WTC11 (cell line): ENCODE results near the gene CERS1. TPM values are rescaled to one million over a fixed set of nuclear protein-coding genes. Genes with fewer than 3 reads are reported as not detected.

ENCODE experiments used
- ATAC-seq: fragments of 200-7000 bp; cut with Tn5 transposase; 2 replicates; pipeline ENCODE4 v1.10.0; 2021; ENCODE audit warnings: mild to moderate bottlenecking, moderate library complexity
- CTCF ChIA-PET: fragments of 300-600 bp; sonication (Branson Sonifier 250); formaldehyde crosslinking; loops from one replicate; lab custom pipeline; 2021; ENCODE audit warnings: antibody characterized with exemption; lab: Charles Lee
- POLR2A ChIA-PET: fragments of 350-600 bp; sonication (Branson Sonifier 250); formaldehyde crosslinking; loops from one replicate; lab custom pipeline; 2021; ENCODE audit warnings: antibody characterized with exemption; lab: Charles Lee
- DNase-seq: peaks from one replicate; pipeline ENCODE4 v3.0.0; 2021; ENCODE audit warnings: low spot score
- H3K27ac Mint-ChIP-seq: 2 replicates; pipeline ENCODE4 v1.8.0; 2021; ENCODE audit warnings: mixed read lengths
- H3K27me3 Mint-ChIP-seq: 2 replicates; pipeline ENCODE4 v1.8.0; 2021; ENCODE audit warnings: low read depth, mild to moderate bottlenecking, moderate library complexity, mixed read lengths
- H3K36me3 Mint-ChIP-seq: 2 replicates; pipeline ENCODE4 v1.8.0; 2021; ENCODE audit warnings: mixed read lengths
- H3K4me1 Mint-ChIP-seq: 2 replicates; pipeline ENCODE4 v1.8.0; 2022; ENCODE audit warnings: mixed read lengths
- H3K4me3 Mint-ChIP-seq: 2 replicates; pipeline ENCODE4 v1.8.0; 2021; ENCODE audit warnings: mild to moderate bottlenecking, moderate library complexity, mixed read lengths
- H3K9me3 Mint-ChIP-seq: 2 replicates; pipeline ENCODE4 v1.8.0; 2021; ENCODE audit warnings: mixed read lengths
- CREB1 ChIP-seq: sonication (generic); formaldehyde crosslinking; IDR thresholded peaks from 2 replicates; pipeline ENCODE4 v1.8.0; 2023; ENCODE audit warnings: mild to moderate bottlenecking, missing genetic modification reagents
- CREM ChIP-seq: sonication (generic); formaldehyde crosslinking; IDR thresholded peaks from 2 replicates; pipeline ENCODE4 v1.8.1; 2022; ENCODE audit warnings: mild to moderate bottlenecking, missing genetic modification reagents, moderate library complexity
- E2F5 ChIP-seq: sonication (generic); formaldehyde crosslinking; IDR thresholded peaks from 2 replicates; pipeline ENCODE4 v1.8.1; 2022; ENCODE audit warnings: mild to moderate bottlenecking, moderate library complexity, missing genetic modification reagents
- ERG ChIP-seq: fragments of 250-450 bp; sonication (Bioruptor Pico); IDR thresholded peaks from 2 replicates; pipeline ENCODE4 v1.8.0; 2021; ENCODE audit warnings: mild to moderate bottlenecking
- ESRRA ChIP-seq: sonication (generic); formaldehyde crosslinking; IDR thresholded peaks from 2 replicates; pipeline ENCODE4 v1.8.1; 2022; ENCODE audit warnings: mild to moderate bottlenecking, missing genetic modification reagents, borderline replicate concordance
- FOXK1 ChIP-seq: sonication (generic); formaldehyde crosslinking; IDR thresholded peaks from 2 replicates; pipeline ENCODE4 v1.8.0; 2022; ENCODE audit warnings: mild to moderate bottlenecking, moderate library complexity, missing genetic modification reagents
- GABPB1 ChIP-seq: sonication (generic); formaldehyde crosslinking; IDR thresholded peaks from 2 replicates; pipeline ENCODE4 v1.8.1; 2023; ENCODE audit warnings: mild to moderate bottlenecking, missing genetic modification reagents
- GRHL2 ChIP-seq: fragments of 250-450 bp; sonication (Bioruptor Pico); IDR thresholded peaks from 2 replicates; pipeline ENCODE4 v1.8.0; 2022; ENCODE audit warnings: mild to moderate bottlenecking, moderate library complexity; ENCODE audit not compliant: insufficient replicate concordance, severe bottlenecking
- HMGXB4 ChIP-seq: sonication (generic); formaldehyde crosslinking; IDR thresholded peaks from 2 replicates; pipeline ENCODE4 v1.8.1; 2023; ENCODE audit warnings: mild to moderate bottlenecking, moderate library complexity, missing genetic modification reagents
- MAX ChIP-seq: sonication (generic); formaldehyde crosslinking; IDR thresholded peaks from 2 replicates; pipeline ENCODE4 v1.8.0; 2022; ENCODE audit warnings: mild to moderate bottlenecking, missing genetic modification reagents
- NR3C1 ChIP-seq: sonication (generic); formaldehyde crosslinking; conservative IDR thresholded peaks from 2 replicates; pipeline ENCODE4 v1.8.1; 2023; ENCODE audit warnings: low read depth, mild to moderate bottlenecking, missing genetic modification reagents
- PRDM15 ChIP-seq: sonication (generic); formaldehyde crosslinking; IDR thresholded peaks from 2 replicates; pipeline ENCODE4 v1.8.0; 2022; ENCODE audit warnings: missing genetic modification reagents
- RELA ChIP-seq: sonication (generic); formaldehyde crosslinking; IDR thresholded peaks from 2 replicates; pipeline ENCODE4 v1.8.1; 2022; ENCODE audit warnings: missing genetic modification reagents, mild to moderate bottlenecking, borderline replicate concordance
- SP1 ChIP-seq: sonication (generic); formaldehyde crosslinking; conservative IDR thresholded peaks from 2 replicates; pipeline ENCODE4 v1.8.1; 2022; ENCODE audit warnings: missing genetic modification reagents
- TP53 ChIP-seq: sonication (generic); formaldehyde crosslinking; IDR thresholded peaks from 2 replicates; pipeline ENCODE4 v1.8.1; 2023; ENCODE audit warnings: mild to moderate bottlenecking, missing genetic modification reagents
- ZBTB21 ChIP-seq: sonication (generic); formaldehyde crosslinking; IDR thresholded peaks from 2 replicates; pipeline ENCODE4 v1.8.1; 2023; ENCODE audit warnings: mild to moderate bottlenecking, missing genetic modification reagents, borderline replicate concordance
- ZMAT4 ChIP-seq: fragments of 250-450 bp; sonication (Bioruptor Pico); IDR thresholded peaks from 2 replicates; pipeline ENCODE4 v1.9.0; 2021; ENCODE audit warnings: mild to moderate bottlenecking
- ZNF263 ChIP-seq: sonication (generic); formaldehyde crosslinking; IDR thresholded peaks from 2 replicates; pipeline ENCODE4 v1.8.1; 2022; ENCODE audit warnings: low read depth, mild to moderate bottlenecking, moderate library complexity, missing genetic modification reagents
- ZNF281 ChIP-seq: sonication (generic); formaldehyde crosslinking; IDR thresholded peaks from 2 replicates; pipeline ENCODE4 v1.8.0; 2023; ENCODE audit warnings: mild to moderate bottlenecking, missing genetic modification reagents
- ZNF396 ChIP-seq: fragments of 250-450 bp; sonication (Bioruptor Pico); IDR thresholded peaks from 2 replicates; pipeline ENCODE4 v1.8.0; 2021; ENCODE audit warnings: mild to moderate bottlenecking, moderate library complexity, borderline replicate concordance
- ZNF671 ChIP-seq: fragments of 250-450 bp; sonication (Bioruptor Pico); IDR thresholded peaks from 2 replicates; pipeline ENCODE4 v1.8.0; 2021; ENCODE audit warnings: mild to moderate bottlenecking
- total RNA-seq: library from RNA; stranded (reverse); gene quantifications from 3 replicates; pipeline ENCODE4 v1.2.3, GENCODE V29; 2021

The CERS1 gene
- total RNA-seq, 1 experiment from 2014 or later, result 14.7 TPM

- TF ChIP-seq PRDM15, result no peak
- TF ChIP-seq ZNF281, result no peak
- 0 out of 2 replicates have a peak, but pooled peaks have one; percentile 49 for TF ChIP-seq NR3C1 (CRISPR knock-in tag)
- TF ChIP-seq SP1 (CRISPR knock-in tag), result peak; percentile 41; the same call in 1 of the 2 replicates
- no peak for TF ChIP-seq ERG
- TF ChIP-seq GABPB1 (CRISPR knock-in tag), result no peak; the same call in 1 of the 2 replicates
- TF ChIP-seq CREB1 (CRISPR knock-in tag), result no peak
- no peak for TF ChIP-seq ZNF263 (CRISPR knock-in tag)
- peak; percentile 79 for TF ChIP-seq E2F5 (CRISPR knock-in tag)
- TF ChIP-seq CREM, result peak; percentile 59; the same call in 1 of the 2 replicates
- TF ChIP-seq ZNF671 (CRISPR knock-in tag), result no peak
- peak; percentile 79 for TF ChIP-seq TP53 (CRISPR knock-in tag)
- 0 out of 2 replicates have a peak, but pooled peaks have one; percentile 3 for TF ChIP-seq ESRRA
- TF ChIP-seq ZMAT4 (CRISPR knock-in tag), result 0 out of 2 replicates have a peak, but pooled peaks have one; percentile 13
Observed at GRCh38 chr19:18831524-18832305, 64.2 kb downstream of the CERS1 start, which contains the start of gene UPF1 (continued).

DNA sequence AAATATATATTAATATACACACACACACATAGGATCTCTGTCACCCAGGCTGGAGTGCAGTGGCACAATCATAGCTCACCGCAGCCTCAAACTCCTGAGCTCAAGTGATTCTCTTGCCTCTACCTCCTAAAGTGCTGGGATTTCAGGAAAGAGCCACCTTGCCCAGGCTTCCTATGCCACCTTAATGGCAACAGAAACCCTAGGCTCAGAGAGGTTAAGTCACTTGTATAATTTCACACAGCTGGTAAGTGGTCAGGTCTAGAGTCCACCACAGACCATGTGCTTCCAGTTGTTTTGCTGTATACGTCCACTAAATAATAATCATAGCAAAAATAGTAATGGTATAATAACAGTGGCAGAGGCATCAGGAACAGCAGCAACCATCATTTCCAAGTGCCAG lies 65.5 kb downstream of the CERS1 start:
- H3K4me3 Mint-ChIP-seq, result no peak overlapping the region
- TF ChIP-seq MAX (CRISPR knock-in tag) (no peak), ZNF396 (CRISPR knock-in tag) (no peak), ZMAT4 (CRISPR knock-in tag) (no peak), E2F5 (CRISPR knock-in tag) (no peak), RELA (CRISPR knock-in tag) (no peak), ZNF263 (CRISPR knock-in tag) (no peak), FOXK1 (CRISPR knock-in tag) (no peak), ZBTB21 (CRISPR knock-in tag) (no peak), GRHL2 (CRISPR knock-in tag) (no peak), GABPB1 (CRISPR knock-in tag) (no peak), HMGXB4 (no peak), NR3C1 (CRISPR knock-in tag) (no peak)
- TF ChIP-seq, all 79 proteins: peak for 0
- ChIA-PET POLR2A (no interaction called here), CTCF (interaction anchor here (1.2 kb wide), 1 partner anchor 16 kb away, joined by 3 read pairs; no protein-coding TSS in a partner anchor)
- ATAC-seq (no peak), DNase-seq (no peak)
- peaks cover 13% of the 10 kb centered on the region for H3K9me3 Mint-ChIP-seq
- H3K27ac Mint-ChIP-seq, result no peak overlapping the region
- H3K36me3 Mint-ChIP-seq, result peaks cover 10% of the 10 kb centered on the region
- peaks cover 41% of the 10 kb centered on the region for H3K27me3 Mint-ChIP-seq
- H3K4me1 Mint-ChIP-seq, result peaks cover 22% of the 10 kb centered on the region
